ENCODE results near the gene TOP3B.

Gene TOP3B

GRCh38 chr22:21922370-21923162 is 60.0 kb downstream of the TOP3B start:
- H3K4me3 ChIP-seq (ENCODE audit: control insufficient read depth, low read depth, low read length) = no peak overlapping the region
- TF ChIP-seq CTCF (IDR thresholded peaks at IDR 0.05; ENCODE audit: control insufficient read depth, insufficient read depth, low read depth, low read length, missing control alignments) = no peak
- no peak for DNase-seq (ENCODE audit: low read depth)

- TF ChIP-seq CTCF (IDR thresholded peaks at IDR 0.05; ENCODE audit: control insufficient read depth, insufficient read depth, low read depth, low read length, missing control alignments) = no peak
- no peak overlapping the region for H3K4me3 ChIP-seq (ENCODE audit: control insufficient read depth, low read depth, low read length)
- no peak for DNase-seq (ENCODE audit: low read depth)
These were observed 60.9 kb downstream of the TOP3B start for GRCh38 chr22:21921729-21922128.

- no peak for DNase-seq (ENCODE audit: low read depth)
These were observed 61.3 kb downstream of the TOP3B start for GRCh38 chr22:21921184-21921721.

GRCh38 chr22:21920341-21921183 is 62.0 kb downstream of the TOP3B start:
- no peak for TF ChIP-seq CTCF (IDR thresholded peaks at IDR 0.05; ENCODE audit: control insufficient read depth, insufficient read depth, low read depth, low read length, missing control alignments)
- no peak for DNase-seq (ENCODE audit: low read depth)

More at GRCh38 chr22:21921184-21921721, 61.3 kb downstream of the TOP3B start:
- TF ChIP-seq CTCF (IDR thresholded peaks at IDR 0.05; ENCODE audit: control insufficient read depth, insufficient read depth, low read depth, low read length, missing control alignments) = no peak
- H3K4me3 ChIP-seq (ENCODE audit: control insufficient read depth, low read depth, low read length) = no peak overlapping the region

GRCh38 chr22:21919526-21920307 is 62.9 kb downstream of the TOP3B start:
- no peak for TF ChIP-seq CTCF (IDR thresholded peaks at IDR 0.05; ENCODE audit: control insufficient read depth, insufficient read depth, low read depth, low read length, missing control alignments)
- DNase-seq (ENCODE audit: low read depth) = no peak
- no peak overlapping the region for H3K4me3 ChIP-seq (ENCODE audit: control insufficient read depth, low read depth, low read length)

More at GRCh38 chr22:21920341-21921183, 62.0 kb downstream of the TOP3B start:
- H3K4me3 ChIP-seq (ENCODE audit: control insufficient read depth, low read depth, low read length) = no peak overlapping the region

All from AG09309 (cell line).